ENCODE measurements around the gene C6orf47.

The C6orf47 gene

DNA sequence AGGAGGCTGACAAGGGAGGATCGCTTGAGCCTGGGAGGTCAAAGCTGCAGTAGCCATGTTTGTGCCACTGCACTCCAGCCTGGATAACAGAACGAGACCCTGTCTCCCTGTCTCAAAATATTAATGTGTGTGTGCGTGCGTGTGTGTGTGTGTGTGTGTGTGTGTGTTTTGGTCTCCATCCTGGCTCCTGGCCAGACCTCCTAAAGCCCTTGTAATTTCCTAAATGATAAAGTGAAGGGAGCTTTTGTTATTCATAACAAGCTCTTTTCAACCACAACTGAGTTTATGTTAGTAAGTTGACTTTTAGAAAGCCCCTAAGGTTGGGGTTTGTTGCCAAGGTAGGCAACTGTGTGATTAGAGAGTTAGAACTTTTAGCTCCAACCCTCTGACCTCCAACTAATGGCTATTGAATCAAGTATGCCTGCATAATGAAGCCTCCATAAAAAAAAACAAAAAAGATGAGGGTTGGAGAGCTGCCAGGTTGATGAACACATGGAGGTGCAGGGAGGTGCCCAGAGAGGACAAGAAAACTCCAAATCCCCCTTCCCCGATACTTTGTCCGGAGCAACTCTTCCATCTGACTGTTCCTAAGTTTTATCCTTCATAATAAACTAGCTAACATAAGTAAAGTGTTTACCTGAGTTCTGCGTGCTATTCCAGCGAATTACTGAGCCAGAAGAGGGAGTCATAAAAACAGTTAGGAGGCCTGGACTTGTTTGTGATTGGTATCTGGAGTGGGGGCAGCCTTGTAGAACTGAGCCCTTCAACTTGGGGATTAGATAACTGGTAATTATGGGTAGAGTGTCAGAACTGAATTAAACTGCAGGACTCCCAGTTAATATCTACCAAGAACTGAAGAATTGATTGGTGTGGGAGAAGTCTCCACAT is 50.8 kb downstream of the C6orf47 start:
- TF ChIP-seq GATA3 (IDR thresholded peaks at IDR 0.05; ENCODE audit: low read depth, low read length), result no peak

Data from SH-SY5Y (cell line).